ENCODE measurements around the gene CCDC127. TPM values are rescaled to one million over a fixed set of nuclear protein-coding genes. Genes with fewer than 3 reads are reported as not detected.

The CCDC127 gene
- polyA plus RNA-seq, 3 donors: 0.68 to 1.5 (median 0.85) TPM

DNA sequence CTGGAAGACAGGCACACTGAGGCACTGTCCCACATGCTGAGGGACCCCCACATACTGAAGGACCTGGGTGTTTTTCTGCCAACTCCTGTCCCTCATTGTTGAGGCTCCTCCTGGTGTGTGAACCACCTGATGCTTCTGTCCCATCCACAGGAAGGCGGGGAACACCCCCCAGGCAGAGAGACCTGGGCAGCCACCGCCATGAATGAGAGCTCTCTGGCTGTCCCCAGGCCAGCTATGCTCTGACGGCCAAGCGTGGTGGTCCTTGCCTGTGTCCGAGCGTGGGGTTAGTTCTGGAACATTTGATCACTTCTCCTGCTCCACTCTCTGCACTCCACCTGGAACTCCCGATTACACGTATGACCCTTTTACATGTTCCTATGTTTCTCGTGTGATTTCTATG is 38.6 kb downstream of the CCDC127 start:
- Histone ChIP-seq H2AFZ (ENCODE audit: insufficient read depth, low read depth, low read length, poor library complexity, severe bottlenecking) (no peak overlapping the region), H3K4me2 (replicated peaks; ENCODE audit: extremely low read depth, low read length, poor library complexity, severe bottlenecking) (no peak overlapping the region), H3K27ac (ENCODE audit: low read depth in 1 of 2, low read length in 2 of 2) (no peak overlapping the region), H4K20me1 (ENCODE audit: insufficient read depth, low read length) (no peaks in the 10 kb centered on the region), H3K79me2 (ENCODE audit: insufficient read depth, low read length) (no peaks in the 10 kb centered on the region), H3K27me3 (ENCODE audit: control insufficient read depth in 2 of 2, insufficient read depth in 2 of 2, low read length in 2 of 2) (no peaks in the 10 kb centered on the region), H3K9me3 (replicated peaks in 1 of 2; ENCODE audit: control insufficient read depth in 1 of 2, insufficient read depth in 1 of 2, low read length in 2 of 2) (no peaks in the 10 kb centered on the region), H3K9ac (ENCODE audit: insufficient read depth, low read length, poor library complexity, severe bottlenecking) (no peak overlapping the region), H3K4me3 (replicated peaks in 1 of 3; ENCODE audit: low read depth in 2 of 3, low read length in 3 of 3) (no peak overlapping the region), H3K36me3 (replicated peaks in 1 of 2; ENCODE audit: control insufficient read depth in 1 of 2, insufficient read depth in 2 of 2, low read length in 2 of 2) (no peaks in the 10 kb centered on the region), H3K4me1 (ENCODE audit: control insufficient read depth in 1 of 2, insufficient read depth in 2 of 2, low read length in 2 of 2) (no peaks in the 10 kb centered on the region)
- Mint-ChIP-seq H3K4me3 (no peak overlapping the region), H3K27ac (no peak overlapping the region), H3K27me3 (ENCODE audit: low read depth in 3 of 3) (peaks cover 2 to 10% (median 6%) of the 10 kb centered on the region in 3 donors), H3K36me3 (no peaks in the 10 kb centered on the region), H3K4me1 (no peaks in the 10 kb centered on the region), H3K9me3 (no peaks in the 10 kb centered on the region)
- WGBS (ENCODE audit: insufficient coverage): 88% methylated on average over 7 of the region's 9 CpGs
- intact Hi-C loops (cut with micrococcal nuclease): no loop called here
- TF ChIP-seq, protein P1, sequence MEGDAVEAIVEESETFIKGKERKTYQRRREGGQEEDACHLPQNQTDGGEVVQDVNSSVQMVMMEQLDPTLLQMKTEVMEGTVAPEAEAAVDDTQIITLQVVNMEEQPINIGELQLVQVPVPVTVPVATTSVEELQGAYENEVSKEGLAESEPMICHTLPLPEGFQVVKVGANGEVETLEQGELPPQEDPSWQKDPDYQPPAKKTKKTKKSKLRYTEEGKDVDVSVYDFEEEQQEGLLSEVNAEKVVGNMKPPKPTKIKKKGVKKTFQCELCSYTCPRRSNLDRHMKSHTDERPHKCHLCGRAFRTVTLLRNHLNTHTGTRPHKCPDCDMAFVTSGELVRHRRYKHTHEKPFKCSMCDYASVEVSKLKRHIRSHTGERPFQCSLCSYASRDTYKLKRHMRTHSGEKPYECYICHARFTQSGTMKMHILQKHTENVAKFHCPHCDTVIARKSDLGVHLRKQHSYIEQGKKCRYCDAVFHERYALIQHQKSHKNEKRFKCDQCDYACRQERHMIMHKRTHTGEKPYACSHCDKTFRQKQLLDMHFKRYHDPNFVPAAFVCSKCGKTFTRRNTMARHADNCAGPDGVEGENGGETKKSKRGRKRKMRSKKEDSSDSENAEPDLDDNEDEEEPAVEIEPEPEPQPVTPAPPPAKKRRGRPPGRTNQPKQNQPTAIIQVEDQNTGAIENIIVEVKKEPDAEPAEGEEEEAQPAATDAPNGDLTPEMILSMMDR (IDR thresholded peaks at IDR 0.05): no peak
- DNase-seq: no peak

DNA sequence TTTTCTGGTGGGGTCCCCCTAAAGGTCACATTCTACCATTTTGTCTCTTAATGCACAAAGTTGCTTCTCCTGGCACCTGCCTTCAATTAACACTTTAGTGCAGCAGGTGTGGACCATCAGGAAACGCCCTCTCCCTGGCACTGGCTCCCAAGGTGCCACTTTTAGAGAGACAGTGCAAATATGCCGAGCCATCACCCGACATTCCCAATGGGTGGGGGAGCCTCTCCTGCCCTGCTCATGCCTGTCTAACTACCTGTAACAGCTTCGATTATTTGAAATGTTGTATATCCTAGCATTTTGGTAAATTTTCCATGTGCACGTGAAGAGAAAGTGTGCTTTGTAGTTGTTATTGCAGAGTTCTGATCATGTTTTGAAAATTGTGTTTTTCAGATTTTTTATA is 39.8 kb downstream of the CCDC127 start:
- no peaks in the 10 kb centered on the region for H3K4me1 ChIP-seq (ENCODE audit: control insufficient read depth in 1 of 2, insufficient read depth in 2 of 2, low read length in 2 of 2)
- H3K4me3 ChIP-seq (replicated peaks in 1 of 3; ENCODE audit: low read depth in 2 of 3, low read length in 3 of 3): no peak overlapping the region
- Mint-ChIP-seq H3K4me1 (no peaks in the 10 kb centered on the region), H3K36me3 (no peaks in the 10 kb centered on the region), H3K4me3 (no peak overlapping the region), H3K27ac (no peak overlapping the region), H3K27me3 (ENCODE audit: low read depth in 3 of 3) (peaks cover 2 to 10% (median 9%) of the 10 kb centered on the region in 3 donors), H3K9me3 (no peaks in the 10 kb centered on the region)
- H3K27me3 ChIP-seq (ENCODE audit: control insufficient read depth in 2 of 2, insufficient read depth in 2 of 2, low read length in 2 of 2): no peaks in the 10 kb centered on the region
- no peak for DNase-seq
- H3K27ac ChIP-seq (ENCODE audit: low read depth in 1 of 2, low read length in 2 of 2): no peak overlapping the region
- H2AFZ ChIP-seq (ENCODE audit: insufficient read depth, low read depth, low read length, poor library complexity, severe bottlenecking): no peak overlapping the region
- intact Hi-C loops (cut with micrococcal nuclease): no loop called here
- H3K36me3 ChIP-seq (replicated peaks in 1 of 2; ENCODE audit: control insufficient read depth in 1 of 2, insufficient read depth in 2 of 2, low read length in 2 of 2): no peaks in the 10 kb centered on the region
- 95% methylated on average over 4 of the region's 5 CpGs for WGBS (ENCODE audit: insufficient coverage)
- H3K9ac ChIP-seq (ENCODE audit: insufficient read depth, low read length, poor library complexity, severe bottlenecking): no peak overlapping the region
- H3K4me2 ChIP-seq (replicated peaks; ENCODE audit: extremely low read depth, low read length, poor library complexity, severe bottlenecking): no peak overlapping the region
- no peaks in the 10 kb centered on the region for H4K20me1 ChIP-seq (ENCODE audit: insufficient read depth, low read length)
- TF ChIP-seq, protein P1 (IDR thresholded peaks at IDR 0.05): no peak
- H3K9me3 ChIP-seq (replicated peaks in 1 of 2; ENCODE audit: control insufficient read depth in 1 of 2, insufficient read depth in 1 of 2, low read length in 2 of 2): no peaks in the 10 kb centered on the region
- H3K79me2 ChIP-seq (ENCODE audit: insufficient read depth, low read length): no peaks in the 10 kb centered on the region

Data from CD14-positive monocyte (primary cell).